NCI-H446 treated with DMSO at 0.1 percent for 48 hours (cell line): ENCODE measurements around the gene RTKN.
"Not testable (repeated sequence)": the region's sequence is repeated elsewhere in the genome, so short reads cannot be mapped to it uniquely, and the experiment has no call there.

Experiments used
- DNase-seq: peaks from one replicate; lab custom pipeline; 2025; lab: John Stamatoyannopoulos, UW

RTKN gene

GRCh38 chr2:74461187-74462053, 19.7 kb upstream of the RTKN start:
- DNase-seq, result no peak

GRCh38 chr2:74460187-74460586, 18.4 kb upstream of the RTKN start:
- DNase-seq, result not testable (repeated sequence)

GRCh38 chr2:74459503-74460118, 17.9 kb upstream of the RTKN start:
- DNase-seq, result not testable (repeated sequence)

GRCh38 chr2:74458938-74459363, 17.2 kb upstream of the RTKN start:
- DNase-seq, result no peak

- DNase-seq, result peak; percentile 100
Measured at GRCh38 chr2:74458132-74458937, 16.6 kb upstream of the RTKN start, which contains the start of gene WBP1. WBP1 (plus strand) TSS chr2:74458438; CDS start chr2:74458603, 165 bp downstream.

- no peak for DNase-seq
Measured at GRCh38 chr2:74457549-74458131, 15.9 kb upstream of the RTKN start.

GRCh38 chr2:74457129-74457548, 15.4 kb upstream of the RTKN start:
- DNase-seq, result no peak

- peak; percentile 91 for DNase-seq
Measured at GRCh38 chr2:74454654-74455511, 13.1 kb upstream of the RTKN start, which contains the start of gene INO80B. INO80B (plus strand) TSS chr2:74455087; CDS start chr2:74455117, 30 bp downstream.

GRCh38 chr2:74450570-74451190, 8.9 kb upstream of the RTKN start:
- DNase-seq, result no peak

- DNase-seq, result no peak
Measured at GRCh38 chr2:74448771-74449170, 7.0 kb upstream of the RTKN start.

- no peak for DNase-seq
Measured at GRCh38 chr2:74447230-74447999, 5.7 kb upstream of the RTKN start.

- peak; percentile 18 for DNase-seq
Measured at GRCh38 chr2:74444498-74445318, 3.0 kb upstream of the RTKN start.

- DNase-seq, result not testable (repeated sequence)
Measured at GRCh38 chr2:74442483-74443297, 953 bp upstream of the RTKN start.

GRCh38 chr2:74441170-74441689, 507 bp downstream of the RTKN start:
- DNase-seq, result no peak

- peak; percentile 16 for DNase-seq
Measured at GRCh38 chr2:74440378-74441169, 1.2 kb downstream of the RTKN start.

GRCh38 chr2:74439803-74440377, 1.8 kb downstream of the RTKN start:
- no peak for DNase-seq
